IMR-90 (cell line): ENCODE data around the gene IER5. TPM values are rescaled to one million over a fixed set of nuclear protein-coding genes. Genes with fewer than 3 reads are reported as not detected.
A peak's percentile ranks its signal among the peaks of the same experiment; 100 is the strongest.

Experiments used
- ATAC-seq: fragments of 200-7000 bp; cut with Tn5 transposase; 2 replicates; pipeline ENCODE4 v1.9.1; 2020; ENCODE audit warnings: low read depth, mild to moderate bottlenecking, moderate library complexity
- BruUV-seq: library from RNA; stranded (reverse); fragments of 400-500 nt; replicated peaks from 2 replicates; lab custom pipeline; 2021; lab: Mats Ljungman, UMichigan
- CTCF ChIA-PET: fragments of 300-600 bp; formaldehyde crosslinking; extraction: SDS; loops from one replicate; lab custom pipeline; 2021; ENCODE audit warnings: antibody characterized with exemption; lab: Yijun Ruan, JAX
- POLR2A ChIA-PET: fragments of 300-600 bp; sonication (Branson Sonifier 250); formaldehyde crosslinking; loops from one replicate; lab custom pipeline; 2022; ENCODE audit warnings: antibody characterized with exemption; ENCODE audit not compliant: unreplicated experiment; lab: Charles Lee
- DNase-seq: peaks from one replicate; pipeline ENCODE4 v3.0.0; 2013
- H2AFZ ChIP-seq: replicated peaks from 2 replicates; pipeline ENCODE3; 2013; ENCODE audit warnings: low read length, mild to moderate bottlenecking; ENCODE audit not compliant: poor library complexity
- H2AK5ac ChIP-seq: 2 replicates; pipeline ENCODE4 v1.6.1; 2013; ENCODE audit warnings: low read depth, low read length, inconsistent platforms
- H2AK9ac ChIP-seq: replicated peaks from 2 replicates; pipeline ENCODE3; 2013; ENCODE audit warnings: mild to moderate bottlenecking, low read depth, low read length, moderate library complexity; ENCODE audit not compliant: poor library complexity
- H2BK120ac ChIP-seq: 2 replicates; pipeline ENCODE4 v1.6.1; 2013; ENCODE audit warnings: low read depth, low read length, inconsistent platforms
- H2BK15ac ChIP-seq: 3 replicates; pipeline ENCODE4 v1.6.1; 2013; ENCODE audit warnings: low read depth, low read length, inconsistent platforms
- H2BK20ac ChIP-seq: 2 replicates; pipeline ENCODE4 v1.6.1; 2013; ENCODE audit warnings: low read depth, mild to moderate bottlenecking, inconsistent platforms, low read length, moderate library complexity
- H2BK5ac ChIP-seq: 2 replicates; pipeline ENCODE4 v1.6.1; 2013; ENCODE audit warnings: mild to moderate bottlenecking, low read depth, low read length, inconsistent platforms; ENCODE audit not compliant: poor library complexity, severe bottlenecking
- H3K14ac ChIP-seq: replicated peaks from 2 replicates; pipeline ENCODE4 v1.6.1; 2013; ENCODE audit warnings: low read depth, low read length, inconsistent platforms
- H3K18ac ChIP-seq: 2 replicates; pipeline ENCODE4 v1.6.1; 2013; ENCODE audit warnings: low read depth, low read length, control low read depth
- H3K23ac ChIP-seq: 2 replicates; pipeline ENCODE4 v1.6.1; 2013; ENCODE audit warnings: low read depth, low read length, inconsistent platforms
- H3K27ac ChIP-seq: 2 replicates; pipeline ENCODE4 v1.5.1; 2013; ENCODE audit warnings: mild to moderate bottlenecking, control low read depth, low read length; ENCODE audit not compliant: insufficient read depth
- H3K27me3 ChIP-seq: 2 replicates; pipeline ENCODE4 v1.6.1; 2013; ENCODE audit warnings: low read length; ENCODE audit not compliant: control insufficient read depth, insufficient read depth
- H3K36me3 ChIP-seq: 2 replicates; pipeline ENCODE4 v1.6.1; 2013; ENCODE audit warnings: low read length, mixed read lengths; ENCODE audit not compliant: control insufficient read depth, insufficient read depth
- H3K4ac ChIP-seq: 2 replicates; pipeline ENCODE4 v1.6.1; 2013; ENCODE audit warnings: low read depth, low read length, inconsistent platforms
- H3K4me1 ChIP-seq: 2 replicates; pipeline ENCODE4 v1.6.1; 2013; ENCODE audit warnings: low read length, mixed read lengths; ENCODE audit not compliant: control insufficient read depth, insufficient read depth
- H3K4me2 ChIP-seq: 2 replicates; pipeline ENCODE4 v1.6.1; 2013; ENCODE audit warnings: low read depth, mild to moderate bottlenecking, control low read depth, low read length, moderate library complexity
- H3K4me3 ChIP-seq: 2 replicates; pipeline ENCODE4 v1.5.1; 2013; ENCODE audit warnings: low read depth, mild to moderate bottlenecking, control low read depth, low read length, moderate library complexity; ENCODE audit not compliant: insufficient read depth
- H3K56ac ChIP-seq: 2 replicates; pipeline ENCODE4 v1.6.1; 2013; ENCODE audit warnings: low read length, inconsistent platforms; ENCODE audit not compliant: insufficient read depth; ENCODE audit errors: extremely low read depth
- H3K79me1 ChIP-seq, 2 experiments: 2 replicates each; pipeline ENCODE4 v1.6.1; 2013; ENCODE audit warnings: low read length in 2 of 2, inconsistent platforms in 1 of 2, low read depth in 1 of 2
- H3K9ac ChIP-seq: 2 replicates; pipeline ENCODE4 v1.6.1; 2013; ENCODE audit warnings: low read depth, low read length, control low read depth
- H3K9me1 ChIP-seq: 2 replicates; pipeline ENCODE4 v1.6.1; 2013; ENCODE audit warnings: low read length, inconsistent platforms; ENCODE audit not compliant: insufficient read depth
- H3K9me3 ChIP-seq: 2 replicates; pipeline ENCODE4 v1.6.1; 2013; ENCODE audit warnings: low read length; ENCODE audit not compliant: control insufficient read depth, insufficient read depth
- H4K20me1 ChIP-seq: 2 replicates; pipeline ENCODE4 v1.6.1; 2013; ENCODE audit warnings: low read length, inconsistent platforms; ENCODE audit not compliant: insufficient read depth
- H4K5ac ChIP-seq: 2 replicates; pipeline ENCODE4 v1.6.1; 2013; ENCODE audit warnings: mild to moderate bottlenecking, low read depth, low read length, control low read depth
- H4K8ac ChIP-seq, 2 experiments: 2 replicates each; pipeline ENCODE4 v1.6.1; 2013; ENCODE audit warnings: low read depth in 2 of 2, low read length in 2 of 2, control low read depth in 1 of 2, inconsistent platforms in 1 of 2
- H4K91ac ChIP-seq: 2 replicates; pipeline ENCODE4 v1.6.1; 2013; ENCODE audit warnings: low read depth, low read length, inconsistent platforms; ENCODE audit not compliant: insufficient read depth
- BHLHE40 ChIP-seq: fragments of 150-350 bp; IDR thresholded peaks from 2 replicates; pipeline ENCODE4 v1.6.1; 2016; ENCODE audit warnings: mild to moderate bottlenecking, low read depth, low read length
- CEBPB ChIP-seq: IDR thresholded peaks from 2 replicates; pipeline ENCODE4 v1.6.1; 2012; ENCODE audit warnings: low read depth, low read length, improper control_type of control experiment
- CHD1 ChIP-seq: IDR thresholded peaks from 2 replicates; pipeline ENCODE4 v1.6.1; 2012; ENCODE audit warnings: low read depth, low read length, improper control_type of control experiment
- FOS ChIP-seq: fragments of 150-350 bp; IDR thresholded peaks from 2 replicates; pipeline ENCODE4 v1.6.1; 2016; ENCODE audit warnings: low read depth, low read length
- MAFK ChIP-seq: IDR thresholded peaks from 2 replicates; pipeline ENCODE4 v1.6.1; 2012; ENCODE audit warnings: low read depth, low read length, improper control_type of control experiment
- MAZ ChIP-seq: IDR thresholded peaks from 2 replicates; pipeline ENCODE4 v1.6.1; 2012; ENCODE audit warnings: low read depth, mild to moderate bottlenecking, low read length, improper control_type of control experiment, moderate library complexity, borderline replicate concordance
- MXI1 ChIP-seq: IDR thresholded peaks from 2 replicates; pipeline ENCODE4 v1.6.1; 2012; ENCODE audit warnings: low read depth, mild to moderate bottlenecking, low read length, moderate library complexity, borderline replicate concordance
- POLR2A ChIP-seq: IDR thresholded peaks from 2 replicates; pipeline ENCODE4 v1.6.1; 2012; ENCODE audit warnings: mild to moderate bottlenecking, low read depth, low read length
- RCOR1 ChIP-seq: IDR thresholded peaks from 2 replicates; pipeline ENCODE4 v1.6.1; 2012; ENCODE audit warnings: mild to moderate bottlenecking, low read length, improper control_type of control experiment; ENCODE audit not compliant: insufficient replicate concordance
- SMC3 ChIP-seq: fragments of 150-350 bp; IDR thresholded peaks from 2 replicates; pipeline ENCODE4 v1.6.1; 2016; ENCODE audit warnings: low read depth, mild to moderate bottlenecking, antibody characterized with exemption, low read length, moderate library complexity
- WGBS, 2 experiments: methylation state at CpG; one replicate each; pipeline versions ENCODE4 v1.1.5 to v1.1.7; 2013; ENCODE audit warnings: missing lambda C conversion rate in 2 of 2; ENCODE audit not compliant: insufficient read length in 1 of 2; ENCODE audit errors: extremely low coverage in 2 of 2; 5-methylcytosine and 5-hydroxymethylcytosine counted together
- dilution Hi-C: fragments of 300-500 bp; cut with HindIII; formaldehyde crosslinking; loops from one replicate; pipeline ENCODE4 v1.14.3; 2018; ENCODE audit warnings: low sequenced_read_pairs; ENCODE audit not compliant: unreplicated experiment
- in situ Hi-C: fragments of 300-500 bp; cut with MboI; formaldehyde crosslinking; loops from 3 replicates; pipeline ENCODE4 v1.14.3; 2019; ENCODE audit warnings: low sequenced_read_pairs, inconsistent platforms, mixed read lengths
- intact Hi-C: fragments of 100-400 bp; cut with micrococcal nuclease; formaldehyde crosslinking; loops from 2 replicates; pipeline ENCODE4 v1.10.0; 2022
- polyA plus RNA-seq, 3 experiments: library from polyadenylated mRNA; depleted of rRNA; stranded (reverse); fragments of >200 nt; gene quantifications; 2 replicates each; pipeline ENCODE4 v1.2.3, GENCODE V29; 2012; ENCODE audit warnings: low replicate concordance in 1 of 3
- total RNA-seq: library from RNA; depleted of rRNA; stranded (reverse); fragments of >200 nt; gene quantifications from 2 replicates; pipeline ENCODE4 v1.2.3, GENCODE V29; 2012
- TF ChIP-seq, protein P1 (sequence below): fragments of 150-350 bp; IDR thresholded peaks from 2 replicates; pipeline ENCODE4 v1.6.1; 2017; ENCODE audit warnings: mild to moderate bottlenecking, antibody characterized with exemption, low read length, low read depth
- TF ChIP-seq, protein P2 (sequence below): conservative IDR thresholded peaks from 2 replicates; pipeline ENCODE4 v1.5.1; 2012; ENCODE audit warnings: mild to moderate bottlenecking, low read depth, low read length, improper control_type of control experiment
- TF ChIP-seq, protein P3 (sequence below): fragments of 150-350 bp; IDR thresholded peaks from 2 replicates; pipeline ENCODE4 v1.6.1; 2016; ENCODE audit warnings: low read depth, mild to moderate bottlenecking, low read length, moderate library complexity, borderline replicate concordance

Gene IER5
- total and polyA plus RNA-seq, 2 of the 4 experiments (the other 2 are of a cell fraction): 15.8 to 27.1 TPM

DNA sequence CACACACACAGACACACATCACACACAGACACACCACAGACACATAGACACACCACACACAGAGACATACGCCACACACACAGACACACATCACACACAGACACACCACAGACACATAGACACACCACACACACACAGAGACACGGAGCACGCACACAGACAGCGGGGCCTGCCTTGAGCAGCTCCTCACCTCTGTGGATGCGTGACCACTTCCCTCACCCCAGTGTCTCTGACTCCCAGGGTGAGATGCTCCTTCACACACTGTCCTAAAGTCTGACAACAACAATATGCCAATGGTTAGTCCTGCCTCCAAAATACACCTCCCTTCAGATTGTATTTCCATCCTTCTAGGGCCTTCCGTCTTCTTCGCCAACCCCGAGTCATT, 48.2 kb downstream of the IER5 start:
- Histone ChIP-seq H2AFZ (peak overlapping the region; percentile 17), H2BK5ac (peak overlapping the region; percentile 100), H3K36me3 (no peaks in the 10 kb centered on the region), H4K91ac (peak overlapping the region; percentile 98), H2AK9ac (peak overlapping the region; percentile 99), H2BK20ac (peak overlapping the region; percentile 100), H3K4me1 (peaks cover 40% of the 10 kb centered on the region), H3K27me3 (no peaks in the 10 kb centered on the region), H3K79me1 (peaks cover 4 to 42% of the 10 kb centered on the region in 2 experiments; a peak in 2 of 4 replicates), H3K23ac (peak overlapping the region; percentile 99), H3K9me1 (peaks cover 40% of the 10 kb centered on the region), H3K9me3 (no peaks in the 10 kb centered on the region), H2AK5ac (peak overlapping the region; percentile 100), H3K4ac (peak overlapping the region; percentile 99), H3K18ac (peak overlapping the region; percentile 94), H3K4me2 (no peak overlapping the region), H3K27ac (peak overlapping the region; percentile 80), H4K20me1 (no peaks in the 10 kb centered on the region), H4K5ac (peak overlapping the region; percentile 94), H3K9ac (peak overlapping the region; percentile 15; the same call in 1 of the 2 replicates), H4K8ac (peak overlapping the region; percentile 84 to 98; a peak in 3 of 4 replicates), H2BK120ac (peak overlapping the region; percentile 99), H3K4me3 (no peak overlapping the region), H3K14ac (peak overlapping the region; percentile 100), H3K56ac (no peak overlapping the region; the same call in 1 of the 2 replicates), H2BK15ac (peak overlapping the region; percentile 100)
- intact Hi-C loops: no loop called here
- DNase-seq (no peak), ATAC-seq (no peak)
- ChIA-PET POLR2A (interaction anchor here (1.5 kb wide), 1 partner anchor 46 kb away, joined by 4 read pairs; no protein-coding TSS in a partner anchor), CTCF (interaction anchor here (1.1 to 1.3 kb wide), 2 partner anchors 45 to 53 kb away, joined by 3 read pairs; no protein-coding TSS in a partner anchor)
- BruUV-seq: no TSS peak
- dilution Hi-C loops: no loop called here
- in situ Hi-C loops: loop anchor here (5.0 kb wide), 1 partner anchor 39 kb away; no protein-coding TSS in a partner anchor
- TF ChIP-seq, protein P1, sequence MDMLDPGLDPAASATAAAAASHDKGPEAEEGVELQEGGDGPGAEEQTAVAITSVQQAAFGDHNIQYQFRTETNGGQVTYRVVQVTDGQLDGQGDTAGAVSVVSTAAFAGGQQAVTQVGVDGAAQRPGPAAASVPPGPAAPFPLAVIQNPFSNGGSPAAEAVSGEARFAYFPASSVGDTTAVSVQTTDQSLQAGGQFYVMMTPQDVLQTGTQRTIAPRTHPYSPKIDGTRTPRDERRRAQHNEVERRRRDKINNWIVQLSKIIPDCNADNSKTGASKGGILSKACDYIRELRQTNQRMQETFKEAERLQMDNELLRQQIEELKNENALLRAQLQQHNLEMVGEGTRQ: no peak
- no peak for TF ChIP-seq BHLHE40
- TF ChIP-seq CEBPB: no peak
- TF ChIP-seq FOS: no peak
- no peak for TF ChIP-seq SMC3
- TF ChIP-seq, protein P2, sequence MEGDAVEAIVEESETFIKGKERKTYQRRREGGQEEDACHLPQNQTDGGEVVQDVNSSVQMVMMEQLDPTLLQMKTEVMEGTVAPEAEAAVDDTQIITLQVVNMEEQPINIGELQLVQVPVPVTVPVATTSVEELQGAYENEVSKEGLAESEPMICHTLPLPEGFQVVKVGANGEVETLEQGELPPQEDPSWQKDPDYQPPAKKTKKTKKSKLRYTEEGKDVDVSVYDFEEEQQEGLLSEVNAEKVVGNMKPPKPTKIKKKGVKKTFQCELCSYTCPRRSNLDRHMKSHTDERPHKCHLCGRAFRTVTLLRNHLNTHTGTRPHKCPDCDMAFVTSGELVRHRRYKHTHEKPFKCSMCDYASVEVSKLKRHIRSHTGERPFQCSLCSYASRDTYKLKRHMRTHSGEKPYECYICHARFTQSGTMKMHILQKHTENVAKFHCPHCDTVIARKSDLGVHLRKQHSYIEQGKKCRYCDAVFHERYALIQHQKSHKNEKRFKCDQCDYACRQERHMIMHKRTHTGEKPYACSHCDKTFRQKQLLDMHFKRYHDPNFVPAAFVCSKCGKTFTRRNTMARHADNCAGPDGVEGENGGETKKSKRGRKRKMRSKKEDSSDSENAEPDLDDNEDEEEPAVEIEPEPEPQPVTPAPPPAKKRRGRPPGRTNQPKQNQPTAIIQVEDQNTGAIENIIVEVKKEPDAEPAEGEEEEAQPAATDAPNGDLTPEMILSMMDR: no peak
- TF ChIP-seq CHD1: no peak
- TF ChIP-seq MXI1: no peak
- no peak for TF ChIP-seq RCOR1
- no peak for TF ChIP-seq MAFK
- no peak for TF ChIP-seq MAZ
- no peak for TF ChIP-seq POLR2A
- TF ChIP-seq, protein P3, sequence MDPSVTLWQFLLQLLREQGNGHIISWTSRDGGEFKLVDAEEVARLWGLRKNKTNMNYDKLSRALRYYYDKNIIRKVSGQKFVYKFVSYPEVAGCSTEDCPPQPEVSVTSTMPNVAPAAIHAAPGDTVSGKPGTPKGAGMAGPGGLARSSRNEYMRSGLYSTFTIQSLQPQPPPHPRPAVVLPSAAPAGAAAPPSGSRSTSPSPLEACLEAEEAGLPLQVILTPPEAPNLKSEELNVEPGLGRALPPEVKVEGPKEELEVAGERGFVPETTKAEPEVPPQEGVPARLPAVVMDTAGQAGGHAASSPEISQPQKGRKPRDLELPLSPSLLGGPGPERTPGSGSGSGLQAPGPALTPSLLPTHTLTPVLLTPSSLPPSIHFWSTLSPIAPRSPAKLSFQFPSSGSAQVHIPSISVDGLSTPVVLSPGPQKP: no peak
- WGBS, 2 experiments: 80% methylated on average over 1 of the region's 8 CpGs; no CpG with 5 or more reads in 1 of the 2 experiments
